Cardiac fibroblast (primary cell): Measurements from ENCODE around the gene ATP6V0B.

Experiments
- DNase-seq, 2 donors: peaks; one replicate each; pipeline versions ENCODE4 v3.0.0 to v3.0.0-alpha.2; 2010; ENCODE audit warnings: low read depth in 2 of 2
- H3K4me3 ChIP-seq, 2 donors: replicated peaks in 1 of 2; 1 replicate in 1 of 2; 2 replicates in 1 of 2; pipeline ENCODE4 v1.5.1; 2011; ENCODE audit warnings: low read depth in 2 of 2, low read length in 2 of 2, mild to moderate bottlenecking in 2 of 2, moderate library complexity in 1 of 2
- TF ChIP-seq, protein P1 (sequence below): IDR thresholded peaks from one replicate; pipeline ENCODE4 v1.5.1; 2011; ENCODE audit warnings: low read depth, mild to moderate bottlenecking, low read length, inconsistent platforms

Gene ATP6V0B

DNA sequence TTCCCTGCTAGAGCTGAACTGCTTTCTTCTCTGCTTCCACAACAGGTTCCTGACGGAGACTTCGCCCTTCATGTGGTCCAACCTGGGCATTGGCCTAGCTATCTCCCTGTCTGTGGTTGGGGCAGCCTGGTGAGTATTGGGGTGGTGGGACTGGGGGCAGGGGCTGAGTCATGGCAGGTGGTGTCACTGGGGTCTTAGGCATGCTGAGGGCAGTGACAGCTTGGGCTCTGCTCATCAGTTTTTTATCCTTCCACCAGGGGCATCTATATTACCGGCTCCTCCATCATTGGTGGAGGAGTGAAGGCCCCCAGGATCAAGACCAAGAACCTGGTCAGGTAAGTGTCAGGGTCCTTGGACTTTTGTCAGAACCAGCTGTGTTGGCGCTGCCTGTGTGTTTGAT is 1.3 kb downstream of the ATP6V0B start:
- DNase-seq = no peak
- TF ChIP-seq, protein P1, sequence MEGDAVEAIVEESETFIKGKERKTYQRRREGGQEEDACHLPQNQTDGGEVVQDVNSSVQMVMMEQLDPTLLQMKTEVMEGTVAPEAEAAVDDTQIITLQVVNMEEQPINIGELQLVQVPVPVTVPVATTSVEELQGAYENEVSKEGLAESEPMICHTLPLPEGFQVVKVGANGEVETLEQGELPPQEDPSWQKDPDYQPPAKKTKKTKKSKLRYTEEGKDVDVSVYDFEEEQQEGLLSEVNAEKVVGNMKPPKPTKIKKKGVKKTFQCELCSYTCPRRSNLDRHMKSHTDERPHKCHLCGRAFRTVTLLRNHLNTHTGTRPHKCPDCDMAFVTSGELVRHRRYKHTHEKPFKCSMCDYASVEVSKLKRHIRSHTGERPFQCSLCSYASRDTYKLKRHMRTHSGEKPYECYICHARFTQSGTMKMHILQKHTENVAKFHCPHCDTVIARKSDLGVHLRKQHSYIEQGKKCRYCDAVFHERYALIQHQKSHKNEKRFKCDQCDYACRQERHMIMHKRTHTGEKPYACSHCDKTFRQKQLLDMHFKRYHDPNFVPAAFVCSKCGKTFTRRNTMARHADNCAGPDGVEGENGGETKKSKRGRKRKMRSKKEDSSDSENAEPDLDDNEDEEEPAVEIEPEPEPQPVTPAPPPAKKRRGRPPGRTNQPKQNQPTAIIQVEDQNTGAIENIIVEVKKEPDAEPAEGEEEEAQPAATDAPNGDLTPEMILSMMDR = no peak
- peak overlapping the region; percentile 91 to 94 for H3K4me3 ChIP-seq

DNA sequence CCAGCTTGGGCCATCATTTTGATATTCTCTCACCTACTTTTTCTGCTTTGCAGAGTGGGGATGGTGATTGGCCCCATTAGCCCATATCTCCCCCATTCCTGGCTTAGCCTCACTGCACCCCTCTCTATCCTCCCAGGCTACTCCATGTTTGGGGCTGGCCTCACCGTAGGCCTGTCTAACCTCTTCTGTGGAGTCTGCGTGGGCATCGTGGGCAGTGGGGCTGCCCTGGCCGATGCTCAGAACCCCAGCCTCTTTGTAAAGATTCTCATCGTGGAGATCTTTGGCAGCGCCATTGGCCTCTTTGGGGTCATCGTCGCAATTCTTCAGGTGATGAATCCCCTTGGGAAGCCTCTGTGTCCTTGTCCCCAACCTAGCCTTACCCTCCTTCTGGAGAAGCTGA is 2.1 kb downstream of the ATP6V0B start:
- no peak overlapping the region for H3K4me3 ChIP-seq

DNA sequence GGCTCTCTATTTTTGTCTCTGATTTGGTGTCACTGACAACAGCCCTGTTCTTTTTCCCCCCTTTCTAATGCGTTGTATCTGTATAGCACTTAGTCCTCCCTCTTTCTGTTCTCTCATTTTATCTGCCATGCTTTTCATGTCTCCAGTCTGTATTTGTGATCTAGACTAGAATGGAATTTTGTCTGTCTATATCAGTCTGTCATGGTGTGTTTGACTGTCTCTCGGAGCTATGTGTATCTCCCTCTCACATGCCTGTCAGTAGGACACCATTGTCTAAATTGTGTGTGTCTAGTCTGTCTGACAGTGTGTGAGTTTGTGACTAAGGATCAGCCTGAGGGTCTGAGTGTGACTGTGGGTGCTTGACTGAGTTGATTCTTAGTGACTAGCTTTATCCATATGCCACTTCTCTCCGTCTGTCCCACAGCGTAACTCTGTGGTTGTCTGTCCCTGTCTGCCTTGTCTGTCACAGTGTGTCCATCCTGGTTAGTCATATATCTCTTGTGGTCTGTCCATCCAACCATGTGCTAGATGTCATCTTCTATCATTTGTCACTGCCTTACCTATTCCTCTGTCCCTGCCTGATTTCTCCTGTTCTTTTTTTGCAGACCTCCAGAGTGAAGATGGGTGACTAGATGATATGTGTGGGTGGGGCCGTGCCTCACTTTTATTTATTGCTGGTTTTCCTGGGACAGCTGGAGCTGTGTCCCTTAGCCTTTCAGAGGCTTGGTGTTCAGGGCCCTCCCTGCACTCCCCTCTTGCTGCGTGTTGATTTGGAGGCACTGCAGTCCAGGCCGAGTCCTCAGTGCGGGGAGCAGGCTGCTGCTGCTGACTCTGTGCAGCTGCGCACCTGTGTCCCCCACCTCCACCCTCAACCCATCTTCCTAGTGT is 2.9 kb downstream of the ATP6V0B start:
- H3K4me3 ChIP-seq = no peak overlapping the region
- DNase-seq = no peak
- TF ChIP-seq, protein P1 = no peak

More for the DNA sequence above, 2.1 kb downstream of the ATP6V0B start:
- no peak for DNase-seq
- TF ChIP-seq, protein P1 = no peak

DNA sequence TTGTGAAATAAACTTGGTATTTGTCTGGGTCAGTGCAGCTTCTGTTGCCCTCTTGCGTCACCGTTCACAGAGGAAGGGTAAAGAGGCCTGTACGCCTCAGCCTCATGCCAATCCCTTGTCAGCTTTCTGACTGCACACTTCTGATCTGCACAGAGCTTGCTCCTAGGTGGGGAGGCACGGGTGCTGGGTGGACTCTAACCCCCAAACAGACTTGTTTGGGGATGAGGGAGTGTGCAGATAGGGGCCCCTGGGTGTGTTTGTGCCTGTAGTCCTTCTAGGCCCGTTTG is 3.4 kb downstream of the ATP6V0B start:
- peak overlapping the region in 1 of 2 donors; percentile 69 for H3K4me3 ChIP-seq
- TF ChIP-seq, protein P1 = no peak
- no peak for DNase-seq

DNA sequence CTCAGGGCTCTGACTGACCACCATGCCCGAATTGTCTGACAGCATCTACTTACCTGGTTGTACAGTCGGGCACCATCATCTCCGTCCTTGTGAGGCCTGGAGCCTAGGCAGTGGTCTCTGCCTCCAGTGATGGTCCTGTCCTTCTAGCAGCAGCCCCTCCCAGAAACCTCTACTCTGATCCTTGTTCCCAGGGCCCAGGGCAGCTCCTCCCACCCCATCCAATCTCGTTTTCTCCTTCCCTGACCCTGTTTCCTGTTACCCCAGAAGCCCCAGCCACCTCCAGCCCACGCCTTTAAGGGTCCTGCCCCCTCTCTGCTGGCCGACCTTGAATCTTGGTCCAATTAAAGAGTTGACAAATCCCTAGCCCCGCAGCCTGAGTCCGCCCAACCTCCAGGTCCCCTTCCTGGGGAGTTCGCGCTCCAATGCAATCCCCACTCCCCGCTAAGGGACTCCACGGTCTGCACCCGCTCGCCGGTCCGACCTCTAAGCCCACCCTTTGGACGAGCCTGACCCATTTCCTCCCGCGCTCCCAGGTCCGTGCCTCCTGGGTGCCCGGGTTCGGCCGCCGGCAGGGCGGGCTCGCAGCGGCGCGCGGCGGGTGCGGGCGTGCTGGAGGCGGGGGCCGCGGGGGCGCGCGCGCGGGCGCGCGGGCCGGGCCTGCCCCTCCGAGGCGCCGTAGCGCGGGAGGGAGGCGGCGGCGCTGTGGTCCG is 3.9 kb downstream of the ATP6V0B start, which contains the start of gene B4GALT2:
Gene B4GALT2 (plus strand): TSS at position 660 of the 710 bp plus-strand sequence. CDS start 1,951 bp downstream, outside the sequence.
- DNase-seq = peak; percentile 14 to 35
- TF ChIP-seq, protein P1 = no peak
- peak within 1 kb of the TSS; percentile 57 to 69 for H3K4me3 ChIP-seq

DNA sequence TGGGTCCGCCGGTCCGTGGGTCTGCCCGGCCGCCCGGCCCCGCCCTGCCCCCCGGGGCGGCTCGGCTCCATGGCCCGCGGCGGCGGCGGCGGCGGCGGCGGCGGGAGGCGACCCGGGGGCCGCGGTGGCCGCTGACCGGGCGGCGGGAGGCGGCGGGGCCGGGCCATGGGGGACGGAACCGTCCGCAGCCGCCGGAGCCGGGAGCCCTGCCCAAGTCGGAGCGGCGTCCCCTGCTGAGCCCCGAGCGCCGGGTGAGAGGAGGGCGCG is 4.4 kb downstream of the ATP6V0B start:
- peak overlapping the region; percentile 57 to 69 for H3K4me3 ChIP-seq
- TF ChIP-seq, protein P1 = no peak
- no peak for DNase-seq
